Neural crest cell (in vitro differentiated cells): Measurements from ENCODE around the gene GUCY1B1. TPM values are rescaled to one million over a fixed set of nuclear protein-coding genes. Genes with fewer than 3 reads are reported as not detected.

ENCODE experiments used
- DNase-seq: peaks from one replicate; pipeline ENCODE4 v3.0.0; 2021; ENCODE audit warnings: low read depth, mixed read lengths, low spot score
- H3K27ac Mint-ChIP-seq: one replicate; pipeline ENCODE4 v1.8.0; 2021; ENCODE audit warnings: mild to moderate bottlenecking, mixed read lengths; ENCODE audit not compliant: unreplicated experiment
- H3K27me3 Mint-ChIP-seq: 2 replicates; pipeline ENCODE4 v1.8.0; 2021; ENCODE audit warnings: low read depth, mild to moderate bottlenecking, mixed read lengths
- H3K36me3 Mint-ChIP-seq: 2 replicates; pipeline ENCODE4 v1.8.0; 2021; ENCODE audit warnings: low read depth, mild to moderate bottlenecking, mixed read lengths
- H3K4me1 Mint-ChIP-seq: 2 replicates; pipeline ENCODE4 v1.8.0; 2021; ENCODE audit warnings: mixed read lengths
- H3K4me3 Mint-ChIP-seq: one replicate; pipeline ENCODE4 v1.8.0; 2021; ENCODE audit warnings: mild to moderate bottlenecking, mixed read lengths
- H3K9me3 Mint-ChIP-seq: 2 replicates; pipeline ENCODE4 v1.8.0; 2021; ENCODE audit warnings: mixed read lengths
- CTCF ChIP-seq: fragments of 200-600 bp; sonication (generic); conservative IDR thresholded peaks from 2 replicates; pipeline ENCODE4 v1.5.0; 2021; ENCODE audit warnings: antibody characterized with exemption, mild to moderate bottlenecking
- total RNA-seq: library from RNA; stranded (reverse); gene quantifications from 2 replicates; pipeline ENCODE4 v1.2.1, GENCODE V29; 2021

GUCY1B1 gene
- total RNA-seq, 1 donor from 2014 or later, result 6.1 TPM

GRCh38 chr4:155777971-155778735 is 19.3 kb downstream of the GUCY1B1 start:
- no peak overlapping the region for H3K4me3 Mint-ChIP-seq
- H3K9me3 Mint-ChIP-seq, result no peaks in the 10 kb centered on the region
- DNase-seq, result no peak
- H3K27ac Mint-ChIP-seq, result no peak overlapping the region
- H3K36me3 Mint-ChIP-seq, result peaks cover 4% of the 10 kb centered on the region
- no peaks in the 10 kb centered on the region for H3K4me1 Mint-ChIP-seq
- TF ChIP-seq CTCF, result no peak
- no peaks in the 10 kb centered on the region for H3K27me3 Mint-ChIP-seq

GRCh38 chr4:155780775-155781174 is 22.0 kb downstream of the GUCY1B1 start:
- Mint-ChIP-seq H3K9me3 (no peaks in the 10 kb centered on the region), H3K27ac (no peak overlapping the region), H3K4me1 (no peaks in the 10 kb centered on the region), H3K4me3 (no peak overlapping the region), H3K36me3 (peaks cover 2% of the 10 kb centered on the region), H3K27me3 (no peaks in the 10 kb centered on the region)
- no peak for DNase-seq
- TF ChIP-seq CTCF, result no peak

- no peak for TF ChIP-seq CTCF
- H3K27me3 Mint-ChIP-seq, result no peaks in the 10 kb centered on the region
- no peaks in the 10 kb centered on the region for H3K4me1 Mint-ChIP-seq
- H3K27ac Mint-ChIP-seq, result no peak overlapping the region
- no peak overlapping the region for H3K4me3 Mint-ChIP-seq
- H3K9me3 Mint-ChIP-seq, result no peaks in the 10 kb centered on the region
- no peak for DNase-seq
- H3K36me3 Mint-ChIP-seq, result peaks cover 2% of the 10 kb centered on the region
Measured at GRCh38 chr4:155781249-155781831, 22.5 kb downstream of the GUCY1B1 start.

GRCh38 chr4:155784637-155785036 is 25.8 kb downstream of the GUCY1B1 start:
- no peak for TF ChIP-seq CTCF
- Mint-ChIP-seq H3K9me3 (no peaks in the 10 kb centered on the region), H3K4me1 (no peaks in the 10 kb centered on the region)

GRCh38 chr4:155785828-155786227 is 27.0 kb downstream of the GUCY1B1 start:
- TF ChIP-seq CTCF, result no peak
- H3K36me3 Mint-ChIP-seq, result peaks cover 2% of the 10 kb centered on the region
- DNase-seq, result no peak
- no peaks in the 10 kb centered on the region for H3K27me3 Mint-ChIP-seq
- no peaks in the 10 kb centered on the region for H3K4me1 Mint-ChIP-seq
- no peak overlapping the region for H3K27ac Mint-ChIP-seq
- H3K4me3 Mint-ChIP-seq, result no peak overlapping the region
- H3K9me3 Mint-ChIP-seq, result no peaks in the 10 kb centered on the region

More at GRCh38 chr4:155784637-155785036, 25.8 kb downstream of the GUCY1B1 start:
- no peak overlapping the region for H3K4me3 Mint-ChIP-seq
- H3K27me3 Mint-ChIP-seq, result no peaks in the 10 kb centered on the region
- no peak overlapping the region for H3K27ac Mint-ChIP-seq
- no peak for DNase-seq
- no peaks in the 10 kb centered on the region for H3K36me3 Mint-ChIP-seq
